ENCODE data around the gene TMEM72.

TMEM72 gene

DNA sequence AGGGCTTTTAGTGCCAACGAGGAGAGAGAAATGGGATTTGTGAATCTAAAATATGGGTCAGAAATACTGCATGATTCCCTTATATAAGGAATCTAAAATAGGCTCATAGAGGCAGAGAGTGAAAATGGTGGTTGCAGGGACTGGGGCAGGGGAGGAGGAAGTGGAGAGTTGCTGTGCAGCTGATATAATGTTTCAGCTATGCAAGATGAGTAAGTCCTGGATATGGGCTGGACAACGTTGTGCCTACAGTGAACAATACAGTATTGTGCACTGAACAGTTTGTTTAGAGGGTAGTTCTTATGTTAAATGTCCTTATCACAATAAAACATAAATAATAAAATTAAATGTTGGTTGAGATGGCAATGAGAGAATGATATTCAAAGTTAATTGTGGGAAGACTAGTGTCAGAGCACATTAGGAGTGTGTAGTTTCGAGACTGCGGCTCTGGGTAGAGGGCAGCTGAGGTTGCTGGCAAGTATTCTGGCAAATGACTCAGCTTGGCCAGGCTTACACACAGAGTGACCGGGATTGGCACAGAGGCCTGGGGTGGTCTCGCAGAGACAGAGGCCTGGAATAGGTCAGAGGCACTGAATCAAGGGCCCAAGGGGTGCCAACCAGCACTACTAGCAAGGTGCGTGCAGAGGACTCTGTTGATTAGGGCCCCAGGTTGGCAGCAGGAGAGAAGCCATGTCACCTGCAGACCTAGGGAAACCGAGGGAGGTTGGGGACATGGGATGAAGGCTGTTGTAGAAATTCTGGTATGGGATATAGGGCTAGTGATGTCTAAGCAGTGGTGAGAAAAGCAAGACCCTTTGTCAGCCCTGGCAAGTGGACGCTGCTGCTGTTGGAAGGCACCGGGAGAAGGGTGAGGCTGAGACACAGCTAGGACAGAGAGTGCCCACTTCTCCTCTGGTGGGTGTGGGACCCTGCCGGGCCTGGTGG, 70.3 kb downstream of the TMEM72 start:
- no peak for DNase-seq

DNA sequence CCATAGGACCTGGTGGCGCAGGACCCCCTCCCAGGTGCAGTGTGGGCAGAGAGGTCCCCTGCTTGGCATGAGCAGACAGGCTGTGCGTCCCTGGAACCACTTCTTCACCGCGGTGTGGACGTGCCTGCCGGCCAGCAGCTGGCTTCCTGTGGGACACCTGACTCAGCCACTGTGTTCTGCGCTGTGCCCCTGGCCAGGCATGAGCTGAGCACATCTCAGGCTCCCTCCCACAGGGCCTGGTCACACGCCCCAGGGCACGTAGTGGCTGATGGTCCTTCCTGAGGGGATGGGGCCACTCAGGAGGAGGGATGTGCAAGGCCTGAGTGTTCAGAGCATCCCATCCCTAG, 71.0 kb downstream of the TMEM72 start:
- no peak for DNase-seq

DNA sequence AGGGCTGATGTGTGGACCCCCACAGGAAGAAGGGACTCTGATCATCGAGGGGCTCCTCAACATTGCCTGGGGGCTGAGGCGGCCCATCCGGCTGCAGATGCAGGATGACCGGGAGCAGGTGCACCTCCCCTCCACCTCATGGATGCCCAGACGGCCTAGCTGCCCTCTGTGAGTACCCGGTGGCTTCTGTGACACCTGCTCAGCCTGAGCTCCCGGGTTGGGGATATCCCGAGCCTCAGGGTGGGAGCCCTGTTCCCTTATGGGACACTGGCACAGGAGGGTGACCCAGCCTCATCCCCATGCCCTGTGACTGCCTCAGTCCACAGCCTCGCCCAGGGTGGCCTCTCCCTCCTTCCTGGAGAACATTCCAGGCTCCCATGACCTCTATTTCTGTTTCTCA, 71.4 kb downstream of the TMEM72 start:
- no peak for DNase-seq

DNA sequence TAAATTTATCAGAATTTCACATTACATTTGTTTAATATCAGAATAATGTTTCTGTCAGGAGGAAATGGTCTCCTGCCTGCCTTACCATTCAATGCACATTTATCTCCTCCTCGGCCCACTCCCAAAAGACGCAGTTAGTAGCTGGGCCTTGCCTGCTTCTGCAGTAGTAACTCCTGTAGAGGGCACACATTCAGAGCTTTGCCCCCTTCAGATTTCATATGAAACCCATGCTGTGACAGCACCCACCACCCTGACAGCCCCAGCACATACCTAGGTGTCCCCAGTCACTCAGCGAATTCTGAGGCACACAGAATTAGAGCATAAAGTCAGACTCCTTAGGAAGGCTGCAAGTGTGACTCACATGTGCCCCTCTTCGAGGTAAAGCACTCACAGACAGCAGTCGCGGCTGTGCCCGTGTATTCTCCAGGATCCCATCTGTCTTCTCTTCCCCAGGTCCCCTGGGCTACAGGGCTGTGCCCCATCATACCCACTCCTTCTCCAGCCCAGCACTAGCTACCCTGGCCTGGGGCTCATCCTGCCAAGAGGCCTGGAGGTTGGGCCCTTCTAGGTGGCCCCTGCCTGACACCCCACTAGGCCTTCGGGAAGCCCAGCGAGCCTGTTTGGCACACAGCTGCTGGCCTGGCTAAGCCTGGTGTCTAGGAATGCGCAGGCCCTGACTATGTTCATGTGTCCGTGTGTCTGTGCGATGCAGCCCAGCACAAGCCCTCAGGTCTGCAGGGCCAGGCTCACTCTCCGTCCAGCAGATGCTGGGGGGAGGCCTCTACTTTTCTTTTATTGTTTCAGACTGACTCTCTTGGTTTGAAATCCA, 72.1 kb downstream of the TMEM72 start:
- no peak for DNase-seq

DNA sequence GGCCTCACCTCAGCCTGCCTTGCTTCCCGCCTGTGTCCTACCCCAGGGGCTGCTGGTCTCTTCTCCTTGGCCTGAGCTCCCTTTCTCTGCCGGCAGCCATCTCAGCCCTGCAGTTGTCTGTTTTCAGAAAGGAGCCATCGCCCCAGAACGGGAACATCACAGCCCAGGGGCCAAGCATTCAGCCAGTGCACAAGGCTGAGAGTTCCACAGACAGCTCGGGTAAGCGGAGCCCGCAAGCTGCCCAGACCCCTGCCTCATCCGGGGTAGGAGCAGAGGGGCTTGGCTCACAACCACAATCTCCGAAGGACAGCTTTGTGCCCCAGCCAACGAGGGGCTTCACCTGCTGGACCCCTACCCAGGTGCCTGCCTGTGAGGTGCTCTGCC, 72.8 kb downstream of the TMEM72 start:
- DNase-seq: no peak

DNA sequence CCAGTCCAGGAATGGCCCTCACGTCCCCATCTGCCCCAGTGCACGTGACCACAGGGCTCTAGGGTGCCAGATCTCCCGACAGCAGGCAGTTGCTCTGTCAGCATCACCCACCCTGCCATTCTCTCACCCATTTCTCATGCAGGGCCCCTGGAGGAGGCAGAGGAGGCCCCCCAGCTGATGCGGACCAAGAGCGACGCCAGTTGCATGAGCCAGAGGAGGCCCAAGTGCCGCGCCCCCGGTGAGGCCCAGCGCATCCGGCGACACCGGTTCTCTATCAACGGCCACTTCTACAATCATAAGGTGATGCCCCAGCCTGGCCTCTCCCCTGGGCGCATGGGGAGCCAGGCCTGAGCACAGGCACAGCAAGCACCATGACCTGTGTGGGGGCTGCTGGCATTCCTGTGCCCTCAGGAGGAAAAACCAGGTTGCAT, 73.5 kb downstream of the TMEM72 start:
- no peak for DNase-seq

DNA sequence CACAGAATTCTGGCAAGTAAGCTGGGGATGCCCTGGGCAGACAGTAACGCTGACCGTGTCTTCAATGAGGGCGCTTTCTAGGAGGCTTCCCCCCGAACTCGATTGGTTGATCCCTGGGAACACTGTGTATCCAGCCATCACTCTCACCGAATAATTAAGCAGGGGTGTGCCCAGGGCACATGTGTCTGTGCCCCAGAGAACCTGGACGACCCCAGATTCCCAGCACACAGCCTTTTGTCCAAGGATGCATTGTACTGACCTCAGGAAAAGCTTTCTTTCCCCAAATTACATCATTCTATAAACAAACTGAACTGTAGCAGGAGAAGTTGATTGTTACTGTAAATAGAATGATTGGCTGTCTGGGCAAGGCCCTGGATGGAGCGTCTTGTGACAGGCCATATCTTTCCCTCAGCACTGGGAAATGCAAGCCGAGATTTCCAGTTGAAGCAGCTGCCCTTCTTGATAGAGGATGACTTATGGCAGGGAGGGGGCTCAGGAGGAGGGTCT, 74.1 kb downstream of the TMEM72 start:
- no peak for DNase-seq

DNA sequence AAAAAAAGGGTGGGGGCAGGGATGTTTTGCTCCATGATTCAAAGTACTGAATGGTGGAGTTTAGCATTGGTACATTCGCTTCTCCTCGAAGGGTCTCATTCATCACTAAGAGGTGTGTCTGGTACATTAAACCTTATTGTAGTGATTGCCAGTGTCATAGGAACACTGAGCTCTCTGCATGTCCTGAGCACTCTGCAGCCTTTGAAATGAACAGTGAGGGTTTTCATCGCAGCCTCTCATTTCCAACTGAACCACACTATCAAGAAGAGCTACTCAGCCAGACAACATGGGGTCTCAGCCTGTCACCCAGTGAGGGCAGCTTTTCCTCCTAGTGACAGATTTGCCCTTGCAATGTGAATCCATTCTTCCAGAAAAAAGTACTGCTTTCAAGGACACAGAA, 75.0 kb downstream of the TMEM72 start:
- no peak for DNase-seq

All from CD4-positive, alpha-beta T cell treated with Interleukin-12 subunit alpha and Interleukin-12 subunit beta, for 1 hour (primary cell).